Fibroblast of the aortic adventitia (primary cell): ENCODE measurements around the gene EMILIN2. TPM values are rescaled to one million over a fixed set of nuclear protein-coding genes. Genes with fewer than 3 reads are reported as not detected.

Source experiments
- DNase-seq: peaks from one replicate; pipeline ENCODE4 v3.0.0-alpha.2; 2010; ENCODE audit warnings: low read depth
- H3K4me3 ChIP-seq: 2 replicates; pipeline ENCODE4 v1.5.1; 2011; ENCODE audit warnings: low read depth, mild to moderate bottlenecking, control low read depth, low read length, moderate library complexity
- total RNA-seq: library from RNA; depleted of rRNA; stranded (reverse); fragments of >200 nt; gene quantifications from 2 replicates; pipeline ENCODE4 v1.2.3, GENCODE V29; 2012; ENCODE audit warnings: low replicate concordance
- TF ChIP-seq, protein P1 (sequence below): IDR thresholded peaks from 2 replicates; pipeline ENCODE4 v1.5.1; 2011; ENCODE audit warnings: mild to moderate bottlenecking, low read length, control low read depth, inconsistent platforms; ENCODE audit not compliant: insufficient read depth

EMILIN2 gene
- total RNA-seq, 1 donor, result 11.2 TPM

DNA sequence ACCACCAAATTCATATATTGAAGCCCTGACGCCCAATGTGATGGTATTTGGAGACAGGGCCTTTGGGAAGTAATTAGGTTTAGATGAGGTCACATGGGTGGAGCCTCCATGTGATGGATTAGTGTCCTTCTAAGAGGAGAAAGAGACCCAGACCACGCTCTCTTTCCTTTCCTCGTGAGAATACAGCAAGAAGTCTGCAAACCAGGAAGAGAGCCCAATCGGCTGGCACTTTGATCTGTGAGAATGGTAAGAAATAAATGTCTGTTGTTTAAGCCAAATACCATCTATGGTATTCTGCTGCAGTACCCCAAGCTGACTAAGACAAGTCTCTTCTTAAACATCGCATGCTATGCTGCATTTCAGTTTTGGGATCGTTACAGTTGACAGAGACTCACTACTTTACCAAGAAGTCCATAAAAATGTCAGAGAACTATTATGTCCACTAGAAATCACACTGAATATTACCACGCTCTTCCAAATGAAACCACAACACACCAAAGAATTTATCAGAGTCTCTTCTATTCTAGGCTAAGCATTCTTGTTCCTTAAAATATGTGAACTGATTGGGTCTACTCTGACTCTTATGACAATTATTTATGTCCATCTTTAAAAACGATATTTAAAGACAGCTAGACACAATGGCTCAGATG, 117.7 kb downstream of the EMILIN2 start:
- TF ChIP-seq, protein P1, sequence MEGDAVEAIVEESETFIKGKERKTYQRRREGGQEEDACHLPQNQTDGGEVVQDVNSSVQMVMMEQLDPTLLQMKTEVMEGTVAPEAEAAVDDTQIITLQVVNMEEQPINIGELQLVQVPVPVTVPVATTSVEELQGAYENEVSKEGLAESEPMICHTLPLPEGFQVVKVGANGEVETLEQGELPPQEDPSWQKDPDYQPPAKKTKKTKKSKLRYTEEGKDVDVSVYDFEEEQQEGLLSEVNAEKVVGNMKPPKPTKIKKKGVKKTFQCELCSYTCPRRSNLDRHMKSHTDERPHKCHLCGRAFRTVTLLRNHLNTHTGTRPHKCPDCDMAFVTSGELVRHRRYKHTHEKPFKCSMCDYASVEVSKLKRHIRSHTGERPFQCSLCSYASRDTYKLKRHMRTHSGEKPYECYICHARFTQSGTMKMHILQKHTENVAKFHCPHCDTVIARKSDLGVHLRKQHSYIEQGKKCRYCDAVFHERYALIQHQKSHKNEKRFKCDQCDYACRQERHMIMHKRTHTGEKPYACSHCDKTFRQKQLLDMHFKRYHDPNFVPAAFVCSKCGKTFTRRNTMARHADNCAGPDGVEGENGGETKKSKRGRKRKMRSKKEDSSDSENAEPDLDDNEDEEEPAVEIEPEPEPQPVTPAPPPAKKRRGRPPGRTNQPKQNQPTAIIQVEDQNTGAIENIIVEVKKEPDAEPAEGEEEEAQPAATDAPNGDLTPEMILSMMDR, result no peak
- H3K4me3 ChIP-seq, result no peak overlapping the region
- DNase-seq, result no peak

Other genes with a start within 250 kb of the EMILIN2 start
- 59.6 and 99.0 TPM in 2 replicates for gene SMCHD1, start 191.3 kb upstream of the EMILIN2 start, total RNA-seq
- gene LPIN2, start 166.1 kb downstream of the EMILIN2 start, total RNA-seq, result 18.2 and 43.7 TPM in 2 replicates